Osteoblast (primary cell): Measurements from ENCODE around the gene FUOM. TPM values are rescaled to one million over a fixed set of nuclear protein-coding genes. Genes with fewer than 3 reads are reported as not detected.

ENCODE experiments used
- DNase-seq: peaks from one replicate; pipeline ENCODE4 v3.0.0; 2011; ENCODE audit warnings: low spot score, mixed read lengths; ENCODE audit not compliant: insufficient read length; ENCODE audit errors: missing footprints
- H2AFZ ChIP-seq: 2 replicates; pipeline ENCODE4 v1.6.0; 2011; ENCODE audit warnings: mild to moderate bottlenecking, low read length
- H3K27ac ChIP-seq: 2 replicates; pipeline ENCODE4 v1.5.1; 2011; ENCODE audit warnings: mild to moderate bottlenecking, low read depth, low read length, moderate library complexity
- H3K27me3 ChIP-seq: 2 replicates; pipeline ENCODE4 v1.6.0; 2012; ENCODE audit warnings: mild to moderate bottlenecking, control low read depth, inconsistent platforms, low read length, moderate library complexity; ENCODE audit not compliant: insufficient read depth
- H3K36me3 ChIP-seq: 2 replicates; pipeline ENCODE4 v1.5.1; 2011; ENCODE audit warnings: mild to moderate bottlenecking, low read length, control low read depth, moderate library complexity; ENCODE audit not compliant: insufficient read depth
- H3K4me1 ChIP-seq: 2 replicates; pipeline ENCODE4 v1.5.1; 2011; ENCODE audit warnings: mild to moderate bottlenecking, low read length, control low read depth, moderate library complexity; ENCODE audit not compliant: insufficient read depth
- H3K4me2 ChIP-seq: 2 replicates; pipeline ENCODE4 v1.6.0; 2011; ENCODE audit warnings: mild to moderate bottlenecking, low read length; ENCODE audit not compliant: insufficient read depth
- H3K4me3 ChIP-seq: fragments of 200-600 bp; sonication (generic); 3 replicates; pipeline ENCODE4 v1.5.1; 2012; ENCODE audit warnings: mild to moderate bottlenecking, low read length, inconsistent platforms; ENCODE audit not compliant: insufficient read depth
- H3K79me2 ChIP-seq: 2 replicates; pipeline ENCODE4 v1.6.0; 2012; ENCODE audit warnings: mild to moderate bottlenecking, low read length, control low read depth, inconsistent platforms; ENCODE audit not compliant: insufficient read depth
- H3K9me3 ChIP-seq: 2 replicates; pipeline ENCODE4 v1.5.1; 2011; ENCODE audit warnings: low read depth, low read length, control low read depth
- H4K20me1 ChIP-seq: 2 replicates; pipeline ENCODE4 v1.6.0; 2012; ENCODE audit warnings: mild to moderate bottlenecking, low read length, control low read depth; ENCODE audit not compliant: insufficient read depth
- total RNA-seq: library from RNA; depleted of rRNA; stranded (reverse); fragments of >200 nt; gene quantifications from 2 replicates; pipeline ENCODE4 v1.2.3, GENCODE V29; 2012
- TF ChIP-seq, protein P1 (sequence below): IDR thresholded peaks from 2 replicates; pipeline ENCODE4 v1.5.1; 2011; ENCODE audit warnings: mild to moderate bottlenecking, low read depth, low read length, moderate library complexity; ENCODE audit errors: extremely low read depth

Gene FUOM
- total RNA-seq, 1 donor, result 5.1 TPM

DNA sequence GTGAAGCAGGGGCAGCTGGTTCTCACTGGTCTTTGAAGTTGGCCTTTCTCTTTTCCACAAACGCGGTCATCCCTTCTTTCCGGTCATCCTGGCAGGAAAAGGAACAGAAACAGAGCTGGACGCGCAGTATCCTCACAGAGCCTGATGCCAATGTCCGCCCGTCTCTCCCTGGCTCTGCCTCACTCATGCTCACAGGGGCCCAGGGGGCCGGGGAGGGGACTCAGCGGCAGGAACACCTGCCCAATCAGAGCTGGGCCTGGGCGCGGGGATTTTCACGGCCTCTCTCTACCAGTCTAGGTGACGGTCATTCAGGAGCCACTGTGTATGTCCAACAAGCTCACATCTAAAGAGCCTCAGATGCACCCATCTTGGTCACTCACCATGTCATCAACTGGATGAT, 5.0 kb upstream of the FUOM start:
- Histone ChIP-seq H3K4me1 (no peaks in the 10 kb centered on the region), H3K4me2 (no peak overlapping the region), H3K9me3 (no peaks in the 10 kb centered on the region), H2AFZ (no peak overlapping the region), H3K27ac (no peak overlapping the region), H3K79me2 (no peaks in the 10 kb centered on the region), H3K4me3 (no peak overlapping the region), H4K20me1 (no peaks in the 10 kb centered on the region), H3K27me3 (no peaks in the 10 kb centered on the region), H3K36me3 (peaks cover 34% of the 10 kb centered on the region)
- TF ChIP-seq, protein P1, sequence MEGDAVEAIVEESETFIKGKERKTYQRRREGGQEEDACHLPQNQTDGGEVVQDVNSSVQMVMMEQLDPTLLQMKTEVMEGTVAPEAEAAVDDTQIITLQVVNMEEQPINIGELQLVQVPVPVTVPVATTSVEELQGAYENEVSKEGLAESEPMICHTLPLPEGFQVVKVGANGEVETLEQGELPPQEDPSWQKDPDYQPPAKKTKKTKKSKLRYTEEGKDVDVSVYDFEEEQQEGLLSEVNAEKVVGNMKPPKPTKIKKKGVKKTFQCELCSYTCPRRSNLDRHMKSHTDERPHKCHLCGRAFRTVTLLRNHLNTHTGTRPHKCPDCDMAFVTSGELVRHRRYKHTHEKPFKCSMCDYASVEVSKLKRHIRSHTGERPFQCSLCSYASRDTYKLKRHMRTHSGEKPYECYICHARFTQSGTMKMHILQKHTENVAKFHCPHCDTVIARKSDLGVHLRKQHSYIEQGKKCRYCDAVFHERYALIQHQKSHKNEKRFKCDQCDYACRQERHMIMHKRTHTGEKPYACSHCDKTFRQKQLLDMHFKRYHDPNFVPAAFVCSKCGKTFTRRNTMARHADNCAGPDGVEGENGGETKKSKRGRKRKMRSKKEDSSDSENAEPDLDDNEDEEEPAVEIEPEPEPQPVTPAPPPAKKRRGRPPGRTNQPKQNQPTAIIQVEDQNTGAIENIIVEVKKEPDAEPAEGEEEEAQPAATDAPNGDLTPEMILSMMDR, result no peak
- DNase-seq, result no peak

DNA sequence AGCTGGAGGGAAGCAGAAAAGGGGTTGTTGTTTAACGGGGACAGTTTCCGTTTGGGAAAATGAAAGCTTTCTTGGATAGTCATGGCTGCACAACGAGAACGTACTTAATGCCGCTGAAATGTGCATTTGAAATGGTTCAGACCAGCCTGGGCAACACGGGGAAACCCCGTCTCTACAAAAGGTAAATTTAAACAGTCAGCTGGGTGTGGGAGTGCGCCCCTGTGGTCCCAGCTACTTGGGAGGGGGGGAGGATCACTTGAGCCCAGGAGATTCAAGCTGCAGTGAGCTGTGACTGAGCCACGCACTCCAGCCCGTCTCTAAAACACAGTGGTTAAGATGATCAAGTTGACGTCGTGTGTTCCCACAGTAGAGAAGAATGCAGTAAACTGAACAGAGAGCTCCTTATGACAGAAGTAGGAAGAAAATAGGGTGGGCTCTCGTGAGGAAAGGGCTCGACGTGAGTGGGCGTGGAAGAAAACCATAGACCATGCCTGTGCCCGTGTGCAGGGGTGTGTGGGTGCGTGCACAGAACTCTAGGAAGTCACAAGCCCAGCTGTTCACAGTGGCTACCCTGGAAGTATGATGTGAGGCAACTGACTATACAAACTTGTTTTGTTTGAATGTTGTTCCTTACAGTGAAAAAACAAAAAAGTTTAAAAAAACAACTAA, 4.1 kb upstream of the FUOM start:
- H3K27me3 ChIP-seq, result no peaks in the 10 kb centered on the region
- no peak overlapping the region for H3K27ac ChIP-seq
- no peak overlapping the region for H3K4me2 ChIP-seq
- H3K4me1 ChIP-seq, result no peaks in the 10 kb centered on the region
- H3K36me3 ChIP-seq, result peaks cover 33% of the 10 kb centered on the region
- TF ChIP-seq, protein P1, result no peak
- H3K4me3 ChIP-seq, result no peak overlapping the region
- DNase-seq, result no peak
- H2AFZ ChIP-seq, result no peak overlapping the region
- no peaks in the 10 kb centered on the region for H3K9me3 ChIP-seq
- no peaks in the 10 kb centered on the region for H3K79me2 ChIP-seq
- no peaks in the 10 kb centered on the region for H4K20me1 ChIP-seq

GRCh38 chr10:133361227-133361626, 3.4 kb upstream of the FUOM start:
- H3K9me3 ChIP-seq, result no peaks in the 10 kb centered on the region
- no peak overlapping the region for H2AFZ ChIP-seq
- TF ChIP-seq, protein P1, result no peak
- H3K4me2 ChIP-seq, result no peak overlapping the region
- DNase-seq, result no peak
- no peaks in the 10 kb centered on the region for H3K4me1 ChIP-seq
- H4K20me1 ChIP-seq, result no peaks in the 10 kb centered on the region
- no peak overlapping the region for H3K4me3 ChIP-seq
- H3K27me3 ChIP-seq, result no peaks in the 10 kb centered on the region
- H3K36me3 ChIP-seq, result peaks cover 28% of the 10 kb centered on the region
- H3K79me2 ChIP-seq, result no peaks in the 10 kb centered on the region
- H3K27ac ChIP-seq, result no peak overlapping the region

- no peaks in the 10 kb centered on the region for H3K79me2 ChIP-seq
- H3K4me1 ChIP-seq, result no peaks in the 10 kb centered on the region
- no peak overlapping the region for H3K27ac ChIP-seq
- no peaks in the 10 kb centered on the region for H3K9me3 ChIP-seq
- no peaks in the 10 kb centered on the region for H3K27me3 ChIP-seq
- H3K36me3 ChIP-seq, result peaks cover 17% of the 10 kb centered on the region
- no peaks in the 10 kb centered on the region for H4K20me1 ChIP-seq
- H3K4me2 ChIP-seq, result no peak overlapping the region
- peak; percentile 81 for DNase-seq
- H2AFZ ChIP-seq, result no peak overlapping the region
- TF ChIP-seq, protein P1, result no peak
- H3K4me3 ChIP-seq, result no peak overlapping the region
Observed at GRCh38 chr10:133359972-133360610, 2.3 kb upstream of the FUOM start.
